ENCODE data around the gene MBOAT1. TPM values are rescaled to one million over a fixed set of nuclear protein-coding genes. Genes with fewer than 3 reads are reported as not detected.

MBOAT1 gene
- total RNA-seq, 1 donor from 2014 or later, result 6.4 TPM

DNA sequence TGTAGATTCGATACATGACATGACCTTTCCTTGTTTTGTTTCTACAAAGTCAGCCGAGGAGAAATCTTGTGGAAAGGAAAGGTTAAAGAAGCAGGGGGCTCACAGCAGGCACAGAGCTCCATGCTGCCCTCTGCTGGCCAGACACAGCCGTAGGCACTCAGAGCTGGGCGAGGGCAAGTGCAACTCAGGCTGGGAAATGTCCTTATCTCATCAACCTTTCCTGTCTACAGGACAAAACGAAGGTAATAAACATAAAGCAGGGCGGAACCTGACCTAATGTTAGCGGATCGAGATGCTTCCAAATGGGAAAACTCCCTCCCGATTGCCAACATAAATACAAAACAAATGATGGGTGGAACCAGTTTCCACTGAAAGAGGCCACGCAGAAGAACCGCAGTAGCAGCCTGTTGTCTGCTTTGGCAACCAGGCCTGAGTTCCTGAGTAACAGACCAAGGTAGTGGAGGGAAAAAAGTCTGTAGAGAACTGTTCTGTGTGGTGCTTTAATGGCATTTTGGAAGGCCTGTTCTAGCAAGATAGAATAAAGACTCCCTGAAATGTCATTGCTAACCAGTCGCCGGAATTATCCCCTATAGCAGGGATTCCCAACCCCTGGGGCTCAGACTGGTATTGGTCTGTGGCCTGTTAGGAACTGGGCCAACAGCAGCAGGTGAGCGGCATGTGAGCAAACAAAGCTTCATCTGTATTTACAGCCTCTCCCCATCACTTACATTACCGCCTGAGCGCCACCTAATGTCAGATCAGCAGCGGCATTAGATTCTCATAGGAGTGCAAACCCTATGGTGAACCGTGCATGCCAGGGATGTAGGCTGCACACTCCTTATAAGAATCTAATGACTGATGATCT is 85.2 kb downstream of the MBOAT1 start:
- TF ChIP-seq EZH2 (IDR thresholded peaks at IDR 0.05; ENCODE audit: insufficient read depth, low read length), result no peak
- TF ChIP-seq, protein P1, sequence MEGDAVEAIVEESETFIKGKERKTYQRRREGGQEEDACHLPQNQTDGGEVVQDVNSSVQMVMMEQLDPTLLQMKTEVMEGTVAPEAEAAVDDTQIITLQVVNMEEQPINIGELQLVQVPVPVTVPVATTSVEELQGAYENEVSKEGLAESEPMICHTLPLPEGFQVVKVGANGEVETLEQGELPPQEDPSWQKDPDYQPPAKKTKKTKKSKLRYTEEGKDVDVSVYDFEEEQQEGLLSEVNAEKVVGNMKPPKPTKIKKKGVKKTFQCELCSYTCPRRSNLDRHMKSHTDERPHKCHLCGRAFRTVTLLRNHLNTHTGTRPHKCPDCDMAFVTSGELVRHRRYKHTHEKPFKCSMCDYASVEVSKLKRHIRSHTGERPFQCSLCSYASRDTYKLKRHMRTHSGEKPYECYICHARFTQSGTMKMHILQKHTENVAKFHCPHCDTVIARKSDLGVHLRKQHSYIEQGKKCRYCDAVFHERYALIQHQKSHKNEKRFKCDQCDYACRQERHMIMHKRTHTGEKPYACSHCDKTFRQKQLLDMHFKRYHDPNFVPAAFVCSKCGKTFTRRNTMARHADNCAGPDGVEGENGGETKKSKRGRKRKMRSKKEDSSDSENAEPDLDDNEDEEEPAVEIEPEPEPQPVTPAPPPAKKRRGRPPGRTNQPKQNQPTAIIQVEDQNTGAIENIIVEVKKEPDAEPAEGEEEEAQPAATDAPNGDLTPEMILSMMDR (IDR thresholded peaks at IDR 0.05; ENCODE audit: insufficient read depth, low read depth, low read length), result peak; percentile 82
- Histone ChIP-seq H4K20me1 (ENCODE audit: insufficient read depth, low read length) (no peaks in the 10 kb centered on the region), H3K4me2 (ENCODE audit: low read length) (no peak overlapping the region), H3K4me1 (ENCODE audit: insufficient read depth, low read length) (no peaks in the 10 kb centered on the region), H3K4me3 (ENCODE audit: insufficient read depth, low read depth, low read length) (no peak overlapping the region), H3K9me3 (ENCODE audit: insufficient read depth, low read depth, low read length) (no peaks in the 10 kb centered on the region), H3K9ac (ENCODE audit: low read length) (no peak overlapping the region), H3K79me2 (ENCODE audit: insufficient read depth, low read length) (no peaks in the 10 kb centered on the region), H3K27me3 (ENCODE audit: insufficient read depth, low read length) (no peaks in the 10 kb centered on the region), H3K27ac (ENCODE audit: low read depth, low read length) (no peak overlapping the region), H3K36me3 (ENCODE audit: insufficient read depth, low read length) (no peaks in the 10 kb centered on the region), H2AFZ (ENCODE audit: low read depth, low read length) (peak overlapping the region; percentile 9)
- H3K27me3 Mint-ChIP-seq (ENCODE audit: low read depth, unreplicated experiment), result no peaks in the 10 kb centered on the region
- DNase-seq (ENCODE audit: low read depth) (no peak), FAIRE-seq (no peak)
- peaks cover 9% of the 10 kb centered on the region for H3K4me1 Mint-ChIP-seq (ENCODE audit: low read depth, unreplicated experiment)
- H3K36me3 Mint-ChIP-seq (ENCODE audit: low read depth, unreplicated experiment), result peaks cover 1% of the 10 kb centered on the region
- no peak overlapping the region for H3K27ac Mint-ChIP-seq (ENCODE audit: unreplicated experiment)
- H3K9me3 Mint-ChIP-seq (ENCODE audit: unreplicated experiment), result no peaks in the 10 kb centered on the region
- H3K4me3 Mint-ChIP-seq (ENCODE audit: unreplicated experiment), result no peak overlapping the region

DNA sequence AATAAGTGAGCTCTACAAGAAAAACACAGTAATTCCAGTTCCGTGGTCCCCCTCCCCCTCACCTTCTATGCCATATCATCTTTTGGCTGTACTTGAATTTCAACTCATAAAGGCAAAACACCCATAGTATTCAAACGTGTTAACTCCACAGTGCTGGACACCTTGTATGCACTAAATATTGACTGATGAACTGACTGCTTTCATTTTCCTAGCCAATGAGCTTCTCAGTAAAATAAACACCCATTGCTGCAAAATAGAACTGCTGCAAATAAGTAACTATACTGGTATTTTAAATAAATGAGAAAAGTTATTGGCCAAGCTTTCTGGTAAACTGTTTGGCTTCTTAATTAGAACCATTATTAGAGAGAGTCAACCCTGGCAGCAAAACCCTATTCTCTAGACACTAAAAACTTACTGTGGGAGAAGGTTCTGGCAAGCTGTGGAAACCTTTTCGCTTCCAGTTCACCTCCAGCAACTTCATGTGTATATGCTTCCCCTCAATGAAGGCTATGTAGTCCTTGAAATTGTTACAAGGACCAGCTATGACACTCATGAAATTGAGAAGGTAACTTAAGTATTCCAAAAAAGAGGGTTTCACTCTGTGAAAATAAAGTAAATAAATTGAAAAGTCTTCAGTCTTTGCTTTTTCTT is 86.0 kb downstream of the MBOAT1 start:
- Mint-ChIP-seq H3K27me3 (ENCODE audit: low read depth, unreplicated experiment) (no peaks in the 10 kb centered on the region), H3K9me3 (ENCODE audit: unreplicated experiment) (no peaks in the 10 kb centered on the region), H3K4me3 (ENCODE audit: unreplicated experiment) (no peak overlapping the region), H3K4me1 (ENCODE audit: low read depth, unreplicated experiment) (peaks cover 9% of the 10 kb centered on the region), H3K36me3 (ENCODE audit: low read depth, unreplicated experiment) (peaks cover 4% of the 10 kb centered on the region), H3K27ac (ENCODE audit: unreplicated experiment) (no peak overlapping the region)
- H3K4me1 ChIP-seq (ENCODE audit: insufficient read depth, low read length), result no peaks in the 10 kb centered on the region
- H2AFZ ChIP-seq (ENCODE audit: low read depth, low read length), result peak overlapping the region; percentile 9
- no peaks in the 10 kb centered on the region for H3K36me3 ChIP-seq (ENCODE audit: insufficient read depth, low read length)
- H4K20me1 ChIP-seq (ENCODE audit: insufficient read depth, low read length), result no peaks in the 10 kb centered on the region
- no peak overlapping the region for H3K9ac ChIP-seq (ENCODE audit: low read length)
- TF ChIP-seq EZH2 (IDR thresholded peaks at IDR 0.05; ENCODE audit: insufficient read depth, low read length), result no peak
- TF ChIP-seq, protein P1 (IDR thresholded peaks at IDR 0.05; ENCODE audit: insufficient read depth, low read depth, low read length), result no peak
- no peak overlapping the region for H3K4me3 ChIP-seq (ENCODE audit: insufficient read depth, low read depth, low read length)
- no peak for FAIRE-seq
- no peaks in the 10 kb centered on the region for H3K9me3 ChIP-seq (ENCODE audit: insufficient read depth, low read depth, low read length)
- H3K27me3 ChIP-seq (ENCODE audit: insufficient read depth, low read length), result no peaks in the 10 kb centered on the region
- no peak overlapping the region for H3K27ac ChIP-seq (ENCODE audit: low read depth, low read length)
- H3K79me2 ChIP-seq (ENCODE audit: insufficient read depth, low read length), result no peaks in the 10 kb centered on the region
- no peak for DNase-seq (ENCODE audit: low read depth)
- no peak overlapping the region for H3K4me2 ChIP-seq (ENCODE audit: low read length)

Data from astrocyte (in vitro differentiated cells and primary cell).